Small intestine (tissue), 7 donors: ENCODE measurements around the gene WDFY1. TPM values are rescaled to one million over a fixed set of nuclear protein-coding genes. Genes with fewer than 3 reads are reported as not detected.
A peak's percentile ranks its signal among the peaks of the same experiment; 100 is the strongest.

Experiments
- DNase-seq, 2 donors: peaks; one replicate each; pipeline versions ENCODE4 v3.0.0 to v3.0.0-alpha.2; 2013
- FAIRE-seq: peaks from 2 replicates; lab custom pipeline; 2012; peaks lifted over from hg19 to GRCh38; lab: Jason Lieb, UNC
- H3K27ac ChIP-seq, 3 donors: one replicate each; pipeline ENCODE4 v1.5.1; 2013; ENCODE audit warnings: low read length in 2 of 3, mild to moderate bottlenecking in 2 of 3, control low read depth in 1 of 3, inconsistent platforms in 1 of 3, low read depth in 1 of 3, moderate library complexity in 1 of 3
- H3K27me3 ChIP-seq, 3 donors: one replicate each; pipeline ENCODE4 v1.6.1; 2013; ENCODE audit warnings: low read length in 3 of 3, inconsistent platforms in 1 of 3; ENCODE audit not compliant: control insufficient read depth in 3 of 3, insufficient read depth in 3 of 3
- H3K36me3 ChIP-seq, 3 donors: one replicate each; pipeline ENCODE4 v1.6.1; 2013; ENCODE audit warnings: low read length in 3 of 3, inconsistent platforms in 1 of 3, low read depth in 1 of 3, mild to moderate bottlenecking in 1 of 3, moderate library complexity in 1 of 3; ENCODE audit not compliant: control insufficient read depth in 3 of 3, insufficient read depth in 2 of 3
- H3K4me1 ChIP-seq, 3 donors: one replicate each; pipeline ENCODE4 v1.6.1; 2013; ENCODE audit warnings: low read length in 2 of 3, inconsistent platforms in 1 of 3, low read depth in 1 of 3, mild to moderate bottlenecking in 1 of 3, moderate library complexity in 1 of 3; ENCODE audit not compliant: control insufficient read depth in 3 of 3, insufficient read depth in 2 of 3
- H3K4me3 ChIP-seq, 3 donors: one replicate each; pipeline ENCODE4 v1.5.1; 2013; ENCODE audit warnings: low read length in 3 of 3, control low read depth in 1 of 3, inconsistent platforms in 1 of 3, low read depth in 1 of 3, mild to moderate bottlenecking in 1 of 3, moderate library complexity in 1 of 3
- H3K9me3 ChIP-seq, 2 donors: one replicate each; pipeline ENCODE4 v1.6.1; 2013; ENCODE audit warnings: low read depth in 1 of 2, low read length in 1 of 2; ENCODE audit not compliant: control insufficient read depth in 2 of 2, insufficient read depth in 1 of 2
- WGBS, 3 donors: extraction: QIAGEN DNeasy Blood & Tissue Kit; methylation state at CpG; one replicate each; pipeline ENCODE4 v1.1.7; 2013; 5-methylcytosine and 5-hydroxymethylcytosine counted together
- polyA plus RNA-seq, 4 donors: library from polyadenylated mRNA; stranded (reverse) in 3 of 4; unstranded in 1 of 4; fragments of 200-250 nt in 3 of 4; fragments of 120-200 nt in 1 of 4; gene quantifications; one replicate each; pipeline versions ENCODE4 v1.2.1 to v1.2.3, GENCODE V29; 2013
- donor health status: healthy with polysubstance abuse.
- donor health status: control.
- donor health status: control.
- donor health status: Bipolar disorder and iron deficiency.
- donor health status: healthy.

The WDFY1 gene
- polyA plus RNA-seq, 4 donors, result 9.5 to 61.9 (median 15.7) TPM

DNA sequence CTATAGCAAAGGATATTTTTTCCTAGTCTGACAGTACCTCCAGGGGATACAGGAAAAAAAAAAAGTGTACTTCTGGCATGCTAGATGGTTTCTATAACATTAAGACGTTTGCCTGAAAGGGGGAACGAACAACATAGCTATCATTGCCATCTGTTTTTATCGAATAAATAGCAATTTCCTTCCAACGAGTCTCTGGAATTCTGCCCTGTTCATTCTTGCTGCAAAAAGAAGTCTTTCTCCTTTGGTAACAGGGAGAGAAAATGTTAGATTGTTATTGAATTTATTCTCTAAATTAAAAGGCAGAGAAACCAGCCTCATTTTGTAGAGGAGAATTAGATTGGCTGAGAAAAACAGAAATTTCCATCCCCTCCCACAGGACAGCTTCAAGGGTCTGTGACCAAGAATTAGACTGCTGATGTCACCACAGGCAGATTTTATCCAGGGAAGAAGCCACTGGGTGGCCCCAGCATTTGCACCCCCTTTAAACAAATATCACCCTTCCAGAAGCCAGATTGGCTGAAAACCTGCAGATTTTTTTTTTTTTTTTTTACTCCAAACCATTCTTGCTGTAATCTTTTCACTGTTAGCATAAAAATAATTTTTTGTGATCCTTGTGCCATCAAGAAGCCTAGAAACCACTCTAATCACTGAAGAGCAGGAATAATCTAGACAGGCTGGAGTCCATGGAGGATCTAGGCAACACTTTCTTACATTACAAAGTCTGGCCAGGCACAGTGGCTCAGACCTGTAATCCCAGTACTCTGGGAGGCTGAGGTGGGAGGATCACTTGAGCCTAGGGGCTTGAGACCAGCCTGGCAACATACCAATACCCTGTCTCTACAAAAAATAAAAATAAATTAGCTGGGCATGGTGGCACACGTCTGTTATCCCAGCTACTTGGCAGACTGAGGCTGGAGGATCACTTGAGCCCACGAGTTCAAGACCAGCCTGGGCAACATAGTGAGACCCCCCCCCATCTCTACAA, 12.0 kb downstream of the WDFY1 start:
- FAIRE-seq, result no peak
- H3K4me1 ChIP-seq, result peaks cover 11 to 25% (median 23%) of the 10 kb centered on the region in 3 donors
- H3K9me3 ChIP-seq, result no peaks in the 10 kb centered on the region
- H3K27me3 ChIP-seq, result no peaks in the 10 kb centered on the region
- WGBS, 3 donors, result 62 to 78% (median 68%) methylated on average over 6 of the region's 6 CpGs
- peaks cover 0 to 6% (median 0%) of the 10 kb centered on the region in 3 donors for H3K36me3 ChIP-seq
- H3K4me3 ChIP-seq, result no peak overlapping the region
- no peak overlapping the region for H3K27ac ChIP-seq
- DNase-seq, result no peak

DNA sequence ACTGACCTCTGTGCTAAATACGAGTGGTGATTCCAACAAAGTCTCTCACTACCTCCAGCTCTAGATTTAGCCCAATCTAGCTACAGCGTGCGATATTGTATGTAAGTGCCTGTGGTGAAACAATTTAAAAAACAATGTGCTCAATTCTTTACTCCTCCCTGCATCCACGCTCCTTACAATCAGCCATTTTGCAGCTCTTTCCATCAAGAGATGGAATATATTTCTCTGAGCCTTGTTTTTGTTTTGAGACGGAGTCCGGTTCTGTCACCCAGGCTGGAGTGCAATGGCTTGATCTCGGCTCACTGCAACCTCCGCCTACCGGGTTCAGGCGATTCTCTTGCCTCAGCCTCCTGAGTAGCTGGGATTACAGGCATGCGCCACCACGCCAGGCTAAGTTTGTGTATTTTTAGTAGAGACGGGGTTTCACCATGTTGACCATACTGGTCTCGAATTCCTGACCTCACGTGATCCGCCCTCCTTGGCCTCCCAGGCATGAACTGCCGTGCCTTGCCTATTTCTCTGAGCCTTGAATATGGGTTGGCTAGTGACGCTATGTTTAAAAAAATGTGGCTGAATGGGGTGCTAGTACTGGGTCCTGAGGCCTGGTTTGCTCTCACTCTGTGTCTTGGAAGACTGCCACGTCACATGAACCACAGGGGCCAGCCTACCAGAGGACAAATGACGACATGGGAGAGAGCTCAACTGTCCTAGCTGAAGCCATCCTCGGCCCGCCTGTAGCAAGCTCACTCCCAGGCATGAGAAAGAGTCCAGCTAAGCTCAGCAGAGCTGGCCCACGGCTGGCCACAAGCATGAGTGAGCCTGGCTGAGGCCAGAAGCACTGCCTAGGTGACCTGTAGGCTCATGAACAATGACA, 14.8 kb downstream of the WDFY1 start:
- peaks cover 0 to 19% of the 10 kb centered on the region in 2 donors for H3K9me3 ChIP-seq
- H3K27ac ChIP-seq, result peak overlapping the region in 1 of 3 donors; percentile 68
- WGBS, 3 donors, result 79 to 83% (median 79%) methylated on average over 23 of the region's 23 CpGs
- DNase-seq (peak in 1 of 2 donors; percentile 36), FAIRE-seq (no peak)
- H3K4me1 ChIP-seq, result peaks cover 5 to 8% (median 8%) of the 10 kb centered on the region in 3 donors
- no peak overlapping the region for H3K4me3 ChIP-seq
- no peaks in the 10 kb centered on the region for H3K27me3 ChIP-seq
- H3K36me3 ChIP-seq, result peaks cover 0 to 13% (median 0%) of the 10 kb centered on the region in 3 donors

DNA sequence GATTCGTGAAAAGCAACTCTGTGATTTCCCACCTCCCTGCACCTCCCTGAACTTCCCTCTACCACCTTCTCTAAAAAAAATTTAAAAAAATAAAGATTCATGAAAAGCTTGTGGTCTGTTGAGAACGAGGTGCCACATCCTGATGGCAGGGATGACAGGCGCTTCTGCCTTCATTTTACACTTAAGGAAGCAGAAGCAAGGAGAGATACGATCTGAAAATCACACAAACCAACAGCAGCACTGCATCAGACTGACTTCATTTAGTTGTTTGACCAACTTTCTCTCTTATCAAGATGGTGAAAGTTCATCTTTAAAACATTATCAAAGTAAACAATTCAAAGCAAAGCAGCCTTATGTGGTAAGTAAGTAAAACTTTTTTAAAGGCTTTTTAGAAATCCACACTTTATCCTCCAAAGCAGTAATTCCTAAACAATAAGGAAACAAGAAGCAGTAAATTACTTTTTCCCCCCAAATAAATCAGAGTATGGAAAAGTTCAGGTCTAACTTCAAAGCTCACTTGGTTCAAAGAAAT, 15.5 kb downstream of the WDFY1 start:
- FAIRE-seq (no peak), DNase-seq (peak in 1 of 2 donors; percentile 21)
- H3K4me3 ChIP-seq, result no peak overlapping the region
- H3K36me3 ChIP-seq, result peaks cover 0 to 13% (median 0%) of the 10 kb centered on the region in 3 donors
- no peaks in the 10 kb centered on the region for H3K27me3 ChIP-seq
- H3K27ac ChIP-seq, result no peak overlapping the region
- H3K4me1 ChIP-seq, result peaks cover 5 to 8% (median 8%) of the 10 kb centered on the region in 3 donors
- H3K9me3 ChIP-seq, result peaks cover 0 to 19% of the 10 kb centered on the region in 2 donors
- WGBS, 3 donors, result 16 to 35% (median 20%) methylated on average over 4 of the region's 4 CpGs

DNA sequence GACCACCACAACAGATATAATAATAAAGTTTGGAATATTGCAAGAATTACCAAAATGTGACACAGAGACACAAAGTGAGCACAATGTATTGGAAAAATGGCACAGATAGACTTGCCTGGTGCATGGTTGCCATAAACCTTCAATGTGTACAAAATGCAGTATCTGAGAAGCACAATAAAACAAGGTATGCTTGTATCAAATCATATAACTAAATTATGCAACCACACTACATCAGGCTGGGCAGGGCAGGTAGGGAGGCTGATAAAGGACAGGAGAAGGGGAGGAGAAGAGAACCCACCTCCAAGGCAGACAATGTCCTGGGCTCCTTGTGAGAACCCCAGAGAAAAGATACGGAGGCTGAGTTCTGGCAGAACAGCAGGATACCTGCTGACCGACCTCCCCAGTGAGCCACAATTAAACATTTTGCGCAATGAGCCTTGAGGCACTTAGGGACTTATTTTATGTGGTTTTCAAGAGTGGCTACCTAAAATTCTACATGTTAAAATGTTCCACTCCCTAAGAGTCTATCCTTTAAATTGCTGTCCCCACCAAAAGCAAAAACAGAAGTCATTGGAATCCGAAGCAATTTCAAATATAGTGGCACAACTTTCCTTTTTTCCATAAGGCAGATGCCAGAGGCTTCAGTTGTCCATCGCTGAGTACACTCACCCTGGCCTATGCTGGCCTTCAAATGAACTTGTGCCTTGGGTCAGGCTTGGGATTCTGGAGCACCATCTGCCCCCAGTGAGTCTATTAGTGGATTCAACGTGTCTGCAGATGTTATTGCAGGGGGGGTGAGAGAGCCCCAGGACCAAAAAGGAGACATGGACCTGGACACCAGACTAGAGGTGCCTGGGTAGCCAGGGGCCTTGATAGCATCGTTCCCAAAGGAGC, 16.8 kb downstream of the WDFY1 start:
- Histone ChIP-seq H3K27ac (no peak overlapping the region), H3K27me3 (no peaks in the 10 kb centered on the region), H3K4me1 (peaks cover 5 to 8% (median 8%) of the 10 kb centered on the region in 3 donors), H3K4me3 (no peak overlapping the region), H3K9me3 (peaks cover 0 to 19% of the 10 kb centered on the region in 2 donors), H3K36me3 (peaks cover 0 to 13% (median 0%) of the 10 kb centered on the region in 3 donors)
- DNase-seq (no peak), FAIRE-seq (no peak)
- WGBS, 3 donors, result 86 to 94% (median 93%) methylated on average over 7 of the region's 7 CpGs

DNA sequence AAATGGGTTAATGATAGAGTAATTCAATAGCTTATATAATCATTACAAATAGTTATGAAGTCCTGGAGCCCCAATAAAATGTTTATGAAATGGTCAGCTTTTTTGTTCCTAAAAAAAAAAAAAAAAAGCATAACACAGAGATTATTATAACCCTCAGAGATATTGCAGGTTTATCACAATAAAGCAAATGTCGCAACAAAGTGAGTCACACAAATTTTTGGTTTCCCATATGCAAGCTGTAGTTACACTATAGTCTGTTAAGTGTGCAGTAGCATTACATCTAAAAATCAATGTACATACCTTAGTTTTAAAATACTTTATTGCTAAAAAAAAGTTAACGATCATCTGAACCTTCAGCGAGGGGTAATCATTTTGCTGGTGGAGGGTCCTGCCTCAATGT, 20.0 kb downstream of the WDFY1 start:
- DNase-seq (no peak), FAIRE-seq (no peak)
- Histone ChIP-seq H3K4me1 (peaks cover 0 to 13% (median 3%) of the 10 kb centered on the region in 3 donors), H3K9me3 (peaks cover 0 to 19% of the 10 kb centered on the region in 2 donors), H3K27me3 (no peaks in the 10 kb centered on the region), H3K4me3 (no peak overlapping the region), H3K27ac (no peak overlapping the region), H3K36me3 (peaks cover 0 to 12% (median 0%) of the 10 kb centered on the region in 3 donors)
- 97 to 98% (median 97%) methylated on average over 3 of the region's 3 CpGs for WGBS, 3 donors

DNA sequence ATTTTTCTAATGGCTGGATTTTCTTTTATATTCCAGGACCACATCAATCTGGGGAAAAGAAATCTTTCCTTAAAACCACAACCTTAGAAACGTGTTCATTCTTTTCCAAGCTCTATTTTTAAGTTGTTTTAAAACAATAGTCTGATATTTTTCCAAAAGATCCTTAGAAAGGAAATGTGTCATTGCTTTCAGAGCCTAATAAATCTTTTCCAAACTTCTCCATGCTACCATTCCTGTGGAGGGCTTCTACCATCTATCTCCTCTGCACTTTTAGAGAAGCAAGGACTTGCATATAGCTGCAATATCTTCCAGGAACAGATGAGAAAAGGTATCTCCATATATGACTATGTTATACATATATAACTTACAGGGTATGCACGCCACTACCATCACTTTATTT, 21.2 kb downstream of the WDFY1 start:
- no peak for FAIRE-seq
- no peak overlapping the region for H3K4me3 ChIP-seq
- peaks cover 0 to 18% (median 0%) of the 10 kb centered on the region in 3 donors for H3K36me3 ChIP-seq
- DNase-seq, result no peak
- H3K4me1 ChIP-seq, result peaks cover 0 to 11% (median 0%) of the 10 kb centered on the region in 3 donors
- peaks cover 0 to 19% of the 10 kb centered on the region in 2 donors for H3K9me3 ChIP-seq
- no peaks in the 10 kb centered on the region for H3K27me3 ChIP-seq
- WGBS, 3 donors, result 84 to 87% (median 86%) methylated on average over 2 of the region's 2 CpGs
- H3K27ac ChIP-seq, result no peak overlapping the region

DNA sequence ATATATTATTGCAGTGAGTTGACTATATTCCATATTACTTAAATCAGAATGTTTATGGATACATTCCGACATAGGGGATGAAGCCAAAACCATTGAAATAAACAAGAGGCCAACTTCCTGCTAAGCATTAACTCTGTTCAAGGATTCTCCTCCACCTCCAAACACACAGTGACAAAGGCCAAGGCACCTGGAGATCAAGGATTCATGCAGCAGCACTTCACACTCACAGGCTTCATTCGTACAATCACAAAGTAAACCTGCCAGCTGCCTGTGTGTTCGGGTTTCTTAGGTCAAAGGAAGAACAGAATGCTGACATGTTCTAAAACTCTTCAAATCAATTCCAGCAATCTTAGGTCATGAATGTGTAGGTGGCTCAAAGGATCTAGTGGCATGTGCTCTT, 22.8 kb downstream of the WDFY1 start:
- Histone ChIP-seq H3K36me3 (peaks cover 0 to 20% (median 0%) of the 10 kb centered on the region in 3 donors), H3K9me3 (peaks cover 0 to 13% of the 10 kb centered on the region in 2 donors), H3K4me1 (peaks cover 0 to 7% (median 0%) of the 10 kb centered on the region in 3 donors), H3K4me3 (no peak overlapping the region), H3K27me3 (no peaks in the 10 kb centered on the region), H3K27ac (no peak overlapping the region)
- 69 to 73% (median 71%) methylated on average over 3 of the region's 3 CpGs for WGBS, 3 donors
- DNase-seq (no peak), FAIRE-seq (no peak)
